CD4-positive, alpha-beta T cell treated with Interleukin-21 for 1 hour (primary cell): ENCODE measurements around the gene ATP4A.
"Not testable (repeated sequence)": the region's sequence is repeated elsewhere in the genome, so short reads cannot be mapped to it uniquely, and the experiment has no call there.

ENCODE experiments used
- DNase-seq: peaks from one replicate; pipeline ENCODE4 v3.0.0-alpha.2; 2020

The ATP4A gene

DNA sequence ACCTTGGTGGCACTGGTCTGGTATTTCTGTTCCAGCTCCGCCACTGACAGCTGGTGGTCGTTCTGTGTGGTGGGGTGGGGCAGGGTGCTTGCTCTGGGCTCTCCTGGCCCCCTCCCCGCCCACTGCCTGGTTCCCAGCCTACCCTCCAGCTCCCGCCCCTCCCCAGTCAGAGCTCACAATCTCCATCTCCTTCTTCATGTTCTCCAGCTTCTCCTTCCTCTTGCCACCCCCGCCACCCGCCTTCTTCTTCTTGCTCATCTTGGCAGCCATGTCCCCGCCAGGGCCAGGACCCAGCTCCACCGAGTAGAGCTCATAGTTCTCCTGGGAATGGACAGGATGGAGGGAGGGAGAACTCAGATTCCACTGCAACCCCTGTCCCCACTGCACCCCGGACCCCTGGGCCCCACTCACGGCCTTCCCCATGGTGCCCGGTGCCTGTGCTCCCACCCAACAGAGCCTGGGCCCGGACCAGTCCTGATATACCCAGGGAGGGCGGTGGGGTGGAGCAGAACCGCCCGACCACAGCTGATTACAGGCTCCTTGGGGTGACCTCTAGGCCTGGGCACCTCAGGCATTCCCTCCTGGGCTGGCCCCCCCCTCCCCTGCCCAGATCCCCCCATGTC lies at the start of gene ATP4A:
Gene ATP4A (minus strand): TSS at position 452 of the 623 bp plus-strand sequence. CDS start 29 bp downstream, at position 423.
- no peak for DNase-seq

DNA sequence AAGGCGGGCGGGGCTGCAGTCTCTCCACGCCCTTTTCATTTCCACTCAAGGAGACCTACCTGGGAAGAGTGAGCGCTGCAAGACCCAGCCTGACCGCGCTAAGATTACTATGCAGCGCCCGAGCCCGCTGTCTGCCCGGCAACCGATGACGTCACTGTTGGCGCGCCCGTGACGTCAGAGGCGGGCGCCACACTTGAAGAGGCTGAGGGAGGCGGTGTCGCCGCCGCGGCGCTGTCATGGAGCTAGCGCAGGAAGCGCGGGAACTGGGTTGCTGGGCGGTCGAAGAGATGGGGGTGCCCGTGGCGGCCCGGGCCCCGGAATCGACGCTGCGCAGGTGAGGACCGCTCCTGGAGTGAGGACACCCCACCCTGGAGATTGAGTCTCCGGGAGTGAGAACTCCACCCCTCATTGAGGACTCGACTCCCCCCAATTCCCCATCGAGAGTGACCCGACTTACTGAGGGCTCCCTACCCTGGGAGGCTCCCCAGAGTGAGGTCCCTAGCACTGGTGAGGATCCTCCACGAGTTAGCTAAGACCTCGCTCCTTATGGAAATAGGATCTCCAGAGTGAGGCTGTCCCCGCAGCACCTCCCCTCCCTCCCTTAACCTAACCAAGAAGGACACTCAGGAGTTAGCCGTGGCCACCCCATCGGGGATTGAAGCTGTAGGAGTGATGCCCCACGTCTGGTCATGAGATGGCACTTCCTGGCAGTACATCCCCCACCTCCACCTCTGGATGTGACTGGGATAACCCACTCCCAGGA lies 49.3 kb upstream of the ATP4A start, which contains the start of gene HAUS5:
Gene HAUS5 (plus strand): TSS at position 177 of the 763 bp plus-strand sequence. CDS start 60 bp downstream, at position 237.
- peak; percentile 96 for DNase-seq

DNA sequence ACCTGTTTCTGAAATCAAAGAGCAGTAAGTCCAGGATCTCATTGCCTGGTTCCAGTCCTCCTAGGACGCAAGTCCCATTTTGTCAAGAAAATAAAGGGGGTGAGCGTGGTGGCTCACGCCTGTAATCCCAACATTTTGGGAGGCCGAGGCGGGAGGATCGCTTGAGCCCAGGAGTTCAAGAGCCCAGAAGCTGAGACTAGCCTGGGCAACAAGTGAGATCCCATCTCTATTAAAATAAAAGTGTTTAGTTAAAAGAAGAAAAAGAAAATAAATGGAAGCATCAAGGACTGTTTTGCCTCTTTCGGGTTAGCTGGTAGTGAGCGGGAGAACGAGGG lies 48.7 kb upstream of the ATP4A start:
- DNase-seq, result no peak

DNA sequence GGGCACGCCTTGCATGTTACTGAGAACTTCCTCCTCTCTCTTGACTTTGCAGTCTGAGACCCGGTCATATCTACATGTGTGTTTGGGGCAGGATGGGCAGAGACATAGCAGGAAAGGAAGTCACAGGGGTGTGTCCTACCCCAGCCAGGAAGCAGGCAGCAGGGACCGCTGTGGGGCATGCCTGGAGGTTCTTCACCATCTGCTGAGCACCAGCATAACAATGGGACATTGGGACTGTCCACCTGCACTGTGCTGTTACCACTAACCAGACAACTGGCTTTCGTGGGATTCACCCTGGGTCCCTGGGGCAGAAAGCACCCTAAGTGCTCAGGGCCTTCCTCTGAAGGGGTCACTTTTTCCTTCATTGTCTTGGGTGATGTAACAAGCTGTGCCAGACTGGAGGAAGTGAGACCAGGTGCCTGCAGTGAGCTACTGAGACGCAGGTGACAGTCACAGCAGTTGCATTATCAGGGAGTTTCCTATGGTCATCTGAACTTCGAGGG lies 46.4 kb upstream of the ATP4A start:
- peak; percentile 55 for DNase-seq

DNA sequence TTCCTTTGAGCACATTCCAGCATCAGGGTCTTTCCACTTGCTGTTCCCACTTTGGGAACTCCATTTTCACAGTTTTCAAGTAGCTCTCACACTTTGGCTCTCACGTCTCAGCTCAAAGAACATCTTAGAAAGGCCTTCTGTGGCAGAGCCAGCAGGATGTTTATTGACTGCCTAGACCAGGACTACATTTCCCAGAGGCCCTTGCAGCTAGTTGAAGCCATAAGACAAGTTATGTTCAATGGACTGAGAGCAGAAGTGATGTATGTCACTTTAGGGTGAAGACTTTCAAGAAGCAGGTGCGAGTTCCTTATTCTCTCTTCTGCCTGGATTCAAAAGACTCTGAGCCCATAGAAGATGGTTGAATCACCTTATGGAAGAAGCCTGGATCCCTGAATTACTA lies 44.8 kb upstream of the ATP4A start:
- peak; percentile 23 for DNase-seq

DNA sequence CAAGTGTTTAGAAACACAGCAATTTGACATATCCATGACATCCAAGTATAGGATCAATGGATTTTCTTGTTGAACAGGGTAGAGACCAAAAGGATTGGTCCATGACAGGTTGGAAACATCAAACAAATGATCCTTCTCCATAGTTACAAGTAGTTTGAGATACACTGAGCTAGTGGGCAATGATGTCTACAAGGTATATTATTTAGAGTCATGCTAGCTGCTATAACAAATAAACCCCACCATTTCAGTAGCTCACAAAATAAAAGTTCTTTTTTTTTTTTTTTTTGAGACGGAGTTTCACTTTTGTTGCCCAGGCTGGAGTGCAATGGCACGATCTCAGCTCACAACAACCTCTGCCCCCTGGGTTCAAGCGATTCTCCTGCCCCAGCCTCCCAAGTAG lies 44.2 kb upstream of the ATP4A start:
- no peak for DNase-seq

DNA sequence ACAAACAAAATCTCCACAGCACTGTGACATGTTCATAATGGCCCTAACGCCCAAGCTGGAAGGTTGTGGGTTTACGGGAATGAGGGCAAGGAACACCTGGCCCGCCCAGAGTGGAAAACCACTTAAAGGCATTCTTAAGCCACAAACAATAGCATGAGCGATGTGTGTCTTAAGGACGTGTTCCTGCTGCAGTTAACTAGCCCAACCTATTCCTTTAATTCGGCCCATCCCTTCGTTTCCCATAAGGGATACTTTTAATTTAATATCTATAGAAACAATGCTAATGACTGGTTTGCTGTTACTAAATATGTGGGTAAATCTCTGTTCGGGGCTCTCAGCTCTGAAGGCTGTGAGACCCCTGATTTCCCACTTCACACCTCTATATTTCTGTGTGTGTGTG lies 43.7 kb upstream of the ATP4A start:
- not testable (repeated sequence) for DNase-seq

DNA sequence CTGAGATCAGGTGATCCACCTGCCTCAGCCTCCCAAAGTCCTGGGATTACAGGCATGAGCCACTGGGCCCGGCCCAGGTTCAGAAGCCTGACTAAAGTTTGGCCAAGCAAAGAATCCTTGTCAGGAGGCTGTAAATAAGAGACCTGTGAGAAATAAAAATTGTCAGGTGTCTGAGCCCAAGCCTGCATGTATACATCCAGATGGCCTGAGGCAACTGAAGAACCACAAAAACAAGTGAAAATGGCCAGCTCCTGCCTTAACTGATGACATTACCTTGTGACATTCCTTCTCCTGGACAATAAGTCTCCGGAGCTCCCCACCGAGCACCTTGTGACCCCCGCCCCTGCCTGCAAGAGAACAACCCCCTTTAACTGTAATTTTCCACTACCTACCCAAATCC lies 41.0 kb upstream of the ATP4A start:
- not testable (repeated sequence) for DNase-seq

DNA sequence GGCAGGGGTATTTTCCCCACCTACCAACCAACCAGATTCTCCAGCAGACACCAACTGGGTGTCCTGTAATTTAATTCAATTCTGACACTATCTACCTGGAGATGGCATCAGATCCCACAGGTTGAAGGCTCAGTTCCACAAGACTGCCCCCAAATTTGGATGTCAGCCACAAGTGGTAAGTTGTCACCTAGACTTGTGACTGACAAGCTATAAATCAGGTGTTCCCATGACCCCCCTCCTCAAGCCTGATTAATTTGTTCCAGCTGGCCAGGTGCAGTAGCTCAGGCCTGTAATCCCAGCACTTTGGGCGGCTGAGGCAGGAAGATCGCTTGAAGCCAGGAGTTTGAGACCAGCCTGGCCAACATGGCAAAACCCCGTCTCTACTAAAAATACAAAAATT lies 38.5 kb upstream of the ATP4A start:
- DNase-seq, result no peak

DNA sequence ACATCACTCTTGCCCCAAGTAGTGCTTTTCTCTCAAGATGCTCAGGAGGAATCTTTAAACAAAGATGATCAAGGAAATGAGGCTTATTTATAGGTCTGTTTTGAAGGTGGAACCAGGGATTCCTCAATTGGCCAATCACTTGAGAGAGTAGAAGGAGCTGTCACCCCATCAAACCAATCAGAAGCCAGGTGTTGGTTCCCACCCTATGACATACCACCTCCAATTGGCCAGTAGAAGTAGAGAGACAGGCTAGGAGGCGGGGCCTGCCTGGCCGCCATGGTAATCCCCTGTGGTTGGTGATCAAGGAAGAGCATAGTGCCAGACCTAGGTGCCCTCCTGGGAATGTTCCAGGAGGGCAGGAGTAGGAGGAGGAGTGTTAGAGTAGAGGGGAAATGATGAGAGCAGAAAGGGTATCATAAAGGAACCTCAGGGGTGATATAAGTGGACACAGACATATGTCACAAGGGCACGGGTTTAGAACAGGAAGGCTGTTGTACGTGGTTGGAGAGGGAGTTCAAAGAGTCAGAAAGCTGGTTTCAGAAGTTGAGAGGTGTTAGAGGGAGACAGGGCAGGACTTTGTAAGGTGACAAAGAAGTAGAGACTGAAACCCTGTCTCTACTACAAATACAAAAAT lies 33.0 kb upstream of the ATP4A start:
- DNase-seq, result no peak

DNA sequence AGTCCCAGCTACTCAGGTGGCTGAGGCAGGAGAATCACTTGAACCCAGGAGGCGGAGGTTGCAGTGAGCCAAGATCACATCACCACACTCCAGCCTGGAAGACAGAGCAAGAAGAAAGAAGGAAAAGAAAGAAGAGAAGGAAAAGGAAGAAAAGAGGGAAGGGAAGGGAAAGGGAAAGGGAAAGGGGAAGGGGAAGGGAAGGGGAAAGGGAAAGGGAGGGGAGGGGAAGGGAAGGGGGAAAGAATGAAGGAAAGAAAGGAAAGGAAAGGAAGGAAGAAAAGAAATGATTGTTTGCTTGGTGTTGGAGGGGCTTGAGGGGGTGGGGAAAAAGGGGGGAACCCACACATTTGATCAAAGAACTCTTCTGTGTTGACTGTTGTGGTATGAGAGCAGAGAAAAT lies 32.5 kb upstream of the ATP4A start:
- DNase-seq, result no peak

DNA sequence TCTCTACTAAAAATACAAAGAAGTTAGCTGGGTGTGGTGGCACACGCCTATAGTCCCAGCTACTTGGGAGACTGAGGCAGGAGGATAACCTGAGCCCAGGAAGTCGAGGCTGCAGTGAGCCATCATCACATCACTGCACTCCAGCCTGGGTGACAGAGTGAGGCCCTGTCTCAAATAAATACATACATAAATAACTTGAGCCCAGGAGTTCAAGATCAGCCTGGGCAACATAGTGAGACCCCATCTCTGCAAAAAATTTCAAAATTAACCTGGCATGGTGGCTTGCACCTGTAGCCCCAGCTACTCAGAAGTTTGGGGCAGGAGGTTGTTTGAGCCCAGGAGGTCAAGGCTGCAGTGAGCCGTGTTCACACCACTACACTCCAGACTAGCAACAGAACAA lies 31.6 kb upstream of the ATP4A start:
- DNase-seq, result not testable (repeated sequence)

DNA sequence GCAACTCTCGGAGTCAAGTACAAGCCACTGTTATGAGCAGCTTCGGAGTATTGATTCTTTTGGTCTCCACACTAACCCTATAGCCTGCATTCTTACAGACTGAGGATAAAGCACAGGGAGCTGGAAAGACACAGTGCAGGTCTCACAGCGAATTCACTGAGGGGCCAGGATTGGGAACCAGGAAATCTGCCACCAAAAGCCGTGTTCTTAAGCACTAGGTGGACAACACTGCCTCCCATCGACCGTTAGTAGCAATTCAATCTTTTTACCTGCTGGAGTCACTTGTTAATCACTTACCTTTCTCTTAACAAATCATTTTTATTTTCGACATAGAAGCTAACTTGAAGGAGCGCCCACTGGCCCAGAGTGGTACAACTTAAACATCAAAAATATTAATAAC lies 28.8 kb upstream of the ATP4A start:
- peak; percentile 44 for DNase-seq

DNA sequence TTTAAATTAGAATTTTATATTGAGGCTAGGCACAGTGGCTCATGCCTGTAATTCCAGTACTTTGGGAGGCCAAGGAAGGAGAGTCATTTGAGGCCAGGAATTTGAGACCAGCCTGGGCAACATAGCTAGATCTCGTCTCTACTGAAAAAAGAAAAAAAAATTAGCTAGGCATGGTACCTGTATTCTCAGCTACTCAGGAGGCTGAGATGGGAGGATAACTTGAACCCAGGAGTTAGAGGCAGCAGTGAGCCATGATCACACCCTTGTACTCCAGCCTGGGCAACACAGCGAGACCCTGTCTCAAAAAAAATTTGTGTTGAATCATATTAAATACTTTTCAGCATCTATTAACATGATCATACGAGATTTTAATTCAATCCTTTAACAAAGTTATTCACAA lies 27.4 kb upstream of the ATP4A start:
- no peak for DNase-seq

DNA sequence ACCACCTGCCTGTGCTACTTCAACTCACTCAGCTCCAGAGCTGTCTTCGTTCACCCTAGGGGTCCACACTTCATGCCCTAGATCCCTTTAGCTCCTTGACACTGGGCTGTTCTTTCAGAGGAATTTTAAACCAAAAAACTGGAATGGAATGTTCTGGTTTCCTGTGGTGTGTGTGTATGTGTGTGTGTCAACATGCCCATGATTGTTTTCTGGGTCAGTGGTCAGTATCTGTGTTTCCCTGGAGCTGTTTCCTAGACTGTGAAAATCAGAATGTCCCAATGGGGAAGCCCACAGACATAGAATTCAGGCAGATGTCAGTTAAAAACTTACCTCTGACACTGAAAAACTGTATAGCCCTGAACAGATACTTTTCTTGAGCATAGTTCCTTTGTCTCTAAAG lies 23.9 kb upstream of the ATP4A start:
- DNase-seq, result no peak

DNA sequence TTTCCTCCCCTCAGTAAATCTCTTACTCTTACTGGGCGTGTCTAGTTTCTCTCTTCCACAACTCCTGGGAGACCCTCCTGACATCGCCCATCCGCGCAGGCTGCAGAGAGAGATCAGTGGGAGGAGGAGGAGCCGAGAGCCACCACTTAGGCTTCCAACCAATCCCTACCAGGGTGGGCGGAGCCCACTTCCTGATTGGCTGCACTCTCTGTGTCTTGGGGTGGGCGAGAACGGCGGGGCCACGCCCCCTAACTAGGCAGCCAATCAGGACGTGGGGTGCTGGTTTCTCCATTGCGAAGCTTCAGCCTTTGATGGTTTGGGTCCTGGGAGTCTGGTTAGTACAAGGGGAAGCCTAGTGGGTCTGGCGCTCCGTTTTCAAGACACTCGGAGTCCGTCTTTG lies 22.4 kb upstream of the ATP4A start, which contains the start of gene PMIS2:
Gene PMIS2 (plus strand): TSS at position 326 of the 400 bp plus-strand sequence. CDS start 87 bp downstream, outside the sequence.
- peak; percentile 8 for DNase-seq

DNA sequence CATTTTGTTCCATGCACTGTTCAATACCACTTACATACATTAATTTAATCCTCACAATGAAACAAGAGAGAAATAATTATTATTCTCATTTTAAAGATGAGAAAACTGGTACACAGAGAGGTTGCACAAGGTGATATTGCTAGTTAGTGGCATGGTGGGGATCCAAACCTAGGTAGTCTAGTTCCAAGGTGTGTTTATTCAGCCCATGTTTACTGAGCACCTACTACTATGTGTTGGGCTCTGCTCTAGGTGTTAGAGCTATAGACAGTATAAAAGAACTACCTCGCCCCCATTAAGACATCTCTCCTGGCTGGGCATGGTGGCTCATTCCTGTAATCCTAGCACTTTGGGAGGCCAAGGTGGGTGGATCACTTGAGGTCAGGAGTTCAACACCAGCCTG lies 19.3 kb upstream of the ATP4A start:
- DNase-seq, result no peak

DNA sequence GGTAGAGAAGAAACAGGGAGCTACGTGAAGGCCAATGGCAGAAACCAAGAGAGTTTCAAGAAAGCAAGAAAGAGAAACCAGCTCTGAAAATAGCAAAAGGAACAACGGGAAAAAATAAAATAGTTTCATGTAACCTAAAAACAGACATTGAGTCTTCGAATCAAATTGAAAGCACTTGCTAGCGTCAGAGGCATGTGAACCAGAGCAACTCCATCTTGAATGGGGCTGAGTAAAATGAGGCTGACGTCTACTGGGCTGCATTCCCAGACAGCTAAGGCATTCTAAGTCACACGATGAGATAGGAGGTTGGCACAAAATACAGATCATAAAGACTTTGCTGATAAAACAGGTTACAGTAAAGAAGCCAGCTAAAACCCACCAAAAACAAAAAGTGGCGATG lies 15.2 kb upstream of the ATP4A start:
- DNase-seq, result no peak

DNA sequence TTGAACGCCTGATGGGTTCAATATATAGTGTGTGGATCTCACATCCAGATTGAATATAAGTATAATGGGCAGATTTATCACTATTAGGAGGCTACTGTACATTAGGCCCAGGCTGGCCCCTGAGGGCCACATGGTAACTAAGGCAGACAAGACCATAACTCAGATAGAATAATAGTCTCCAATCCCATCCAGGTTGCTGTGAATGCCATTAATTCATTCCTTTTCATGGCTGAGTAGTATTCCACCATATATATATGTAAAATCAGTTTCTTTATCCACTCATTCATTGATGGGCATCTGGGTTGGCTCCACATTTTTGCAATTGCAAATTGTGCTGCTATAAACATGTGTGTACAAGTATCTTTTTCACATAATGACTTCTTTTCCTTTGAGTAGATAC lies 14.5 kb upstream of the ATP4A start:
- DNase-seq, result no peak

DNA sequence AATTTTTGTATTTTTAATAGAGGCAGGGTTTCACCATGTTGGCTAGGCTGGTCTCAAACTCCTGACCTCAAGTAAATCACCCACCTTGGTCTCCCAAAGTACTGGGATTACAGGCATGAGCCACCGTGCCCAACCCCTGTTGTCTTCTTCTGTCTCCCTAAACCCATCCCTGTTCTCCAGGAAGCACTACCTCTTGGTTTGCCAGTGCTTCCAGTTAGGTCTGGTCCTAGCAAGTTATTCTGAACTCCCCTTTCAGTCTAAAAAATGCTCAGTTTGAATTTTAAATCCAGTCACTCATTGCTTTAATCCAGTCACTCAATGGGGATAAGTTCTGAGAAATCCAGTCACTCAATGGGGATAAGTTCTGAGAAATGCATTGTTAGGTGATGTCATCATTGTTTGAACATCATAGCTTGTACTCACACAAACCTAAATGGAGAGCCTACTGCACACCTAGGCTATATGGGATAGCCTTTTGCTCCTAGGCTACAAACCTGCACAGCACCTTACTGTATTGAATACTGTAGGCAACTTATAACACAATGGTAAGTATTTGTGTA lies 8.0 kb upstream of the ATP4A start:
- no peak for DNase-seq

DNA sequence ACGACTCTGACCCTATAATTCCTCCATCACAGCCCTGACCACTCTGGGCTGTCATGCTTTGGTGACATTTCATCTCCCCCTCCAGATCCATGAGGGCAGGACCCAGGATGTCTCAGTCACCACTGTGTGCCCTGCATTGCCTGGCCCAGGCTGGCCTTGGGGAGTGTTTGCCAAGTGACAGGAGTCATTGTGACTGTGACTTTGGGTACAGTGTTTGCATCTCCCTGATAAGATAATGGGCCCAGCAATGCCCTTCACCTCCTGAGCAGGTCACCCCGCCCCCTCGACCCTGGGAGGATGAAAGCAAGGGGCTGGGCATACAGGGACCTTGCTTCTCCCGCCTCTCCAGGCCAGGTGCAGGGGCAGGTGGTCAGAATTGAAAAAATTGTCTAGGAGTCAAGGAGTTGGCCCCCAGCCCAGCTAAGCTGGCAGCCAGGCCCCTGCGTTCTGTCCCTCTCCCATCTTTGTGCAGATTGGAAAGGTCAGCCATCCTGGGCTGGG lies 5.9 kb upstream of the ATP4A start:
- no peak for DNase-seq

DNA sequence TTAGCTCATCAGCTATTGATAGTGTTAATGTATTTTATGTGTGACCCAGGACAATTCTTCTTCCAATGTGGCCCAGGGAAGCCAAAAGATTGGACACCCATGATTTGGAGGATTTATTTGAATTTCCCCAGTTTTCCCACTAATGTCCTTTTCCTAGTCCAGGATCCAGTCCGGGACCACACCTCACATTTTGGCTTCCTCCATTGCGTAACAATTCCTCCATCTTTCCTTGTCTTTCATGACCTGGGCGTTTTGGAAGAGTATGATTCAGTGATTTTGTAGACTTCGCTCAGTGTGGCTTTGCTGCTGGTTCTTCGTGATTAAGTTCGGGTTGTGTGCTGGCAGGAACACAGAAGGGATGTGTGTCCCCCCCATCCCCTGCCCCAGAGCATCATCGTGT lies 3.3 kb upstream of the ATP4A start:
- DNase-seq, result no peak
